ENCODE measurements around the gene LPGAT1. TPM values are rescaled to one million over a fixed set of nuclear protein-coding genes. Genes with fewer than 3 reads are reported as not detected.

Gene LPGAT1
- total and polyA plus RNA-seq, 2 of the 13 experiments (the other 11 are each of a cell fraction or from before 2014, with no cell fraction given): 12.1 to 48.3 TPM

GRCh38 chr1:211843507-211844298, 13.1 kb upstream of the LPGAT1 start:
- no peak for ATAC-seq
- Histone ChIP-seq H3K4me1 (ENCODE audit: insufficient read depth, low read length) (peaks cover 6% of the 10 kb centered on the region; the same call in 1 of the 2 replicates), H2AFZ (ENCODE audit: low read length) (peak overlapping the region; percentile 28), H3K4me2 (ENCODE audit: low read depth, low read length) (peak overlapping the region; percentile 52; the same call in 1 of the 2 replicates), H3K27ac (ENCODE audit: extremely low read length, insufficient read depth, low read length) (no peak overlapping the region), H3K4me3 (replicated peaks in 1 of 3; ENCODE audit: insufficient read depth in 1 of 3, low read depth in 2 of 3, low read length in 3 of 3) (no peak overlapping the region), H3K9me3 (ENCODE audit: low read length) (no peaks in the 10 kb centered on the region), H3K79me2 (ENCODE audit: insufficient read depth, low read length) (no peaks in the 10 kb centered on the region), H3K9ac (ENCODE audit: insufficient read depth, low read depth, low read length) (no peak overlapping the region), H3K27me3 (ENCODE audit: control insufficient read depth in 1 of 2, insufficient read depth in 2 of 2, low read length in 2 of 2) (no peaks in the 10 kb centered on the region), H4K20me1 (ENCODE audit: insufficient read depth, low read length) (no peaks in the 10 kb centered on the region), H3K36me3 (replicated peaks in 1 of 2; ENCODE audit: control insufficient read depth in 1 of 2, insufficient read depth in 2 of 2, low read length in 2 of 2) (no peaks in the 10 kb centered on the region)
- ChIA-PET CTCF (ENCODE audit: low intra/inter-chr PET ratio, low total read pairs) (no interaction called here), POLR2A (interaction anchor here (0.7 to 1.2 kb wide), 2 partner anchors 14 to 24 kb away, joined by 3 to 4 read pairs; no protein-coding TSS in a partner anchor)
- no peak for DNase-seq (ENCODE audit: low spot score)
- in situ Hi-C loops (cut with HindIII; ENCODE audit: extremely low pct_ligation_motif_present, low pct_unique_long_range_greater_than_20kb) (no loop called here), intact Hi-C loops (cut with micrococcal nuclease; ENCODE audit: unreplicated experiment) (no loop called here)
- FAIRE-seq: no peak
- no peak for TF ChIP-seq MEF2D (CRISPR knock-in tag; IDR thresholded peaks at IDR 0.05)
- no peak for TF ChIP-seq YEATS4 (CRISPR knock-in tag; IDR thresholded peaks at IDR 0.05; ENCODE audit: borderline replicate concordance)
- TF ChIP-seq SRSF4 (IDR thresholded peaks at IDR 0.05; ENCODE audit: low read depth, low read length, poor library complexity, severe bottlenecking): no peak
- no peak for TF ChIP-seq PRDM10 (CRISPR knock-in tag; IDR thresholded peaks at IDR 0.05; ENCODE audit: low read depth)
- no peak for TF ChIP-seq HNRNPLL (IDR thresholded peaks at IDR 0.05; ENCODE audit: low read depth, low read length, poor library complexity, severe bottlenecking)
- no peak for TF ChIP-seq MAFK (conservative IDR thresholded peaks at IDR 0.05 in 1 of 2, IDR thresholded peaks at IDR 0.05 in 1 of 2; ENCODE audit: low read length in 2 of 2)
- TF ChIP-seq DDIT3 (CRISPR knock-in tag; IDR thresholded peaks at IDR 0.05): no peak
- no peak for TF ChIP-seq NFKBIZ (CRISPR knock-in tag; IDR thresholded peaks at IDR 0.05)
- TF ChIP-seq NCOR1 (IDR thresholded peaks at IDR 0.05; ENCODE audit: borderline replicate concordance, low read length): no peak
- no peak for TF ChIP-seq MLLT10 (CRISPR knock-in tag; IDR thresholded peaks at IDR 0.05)
- TF ChIP-seq ZNF446 (CRISPR knock-in tag; IDR thresholded peaks at IDR 0.05): no peak
- no peak for TF ChIP-seq ZNF263 (CRISPR knock-in tag; IDR thresholded peaks at IDR 0.05)
- no peak for TF ChIP-seq HOXA5 (CRISPR knock-in tag; IDR thresholded peaks at IDR 0.05)
- no peak for TF ChIP-seq HOXA3 (CRISPR knock-in tag; IDR thresholded peaks at IDR 0.05)
- no peak for TF ChIP-seq ZNF543 (CRISPR knock-in tag; IDR thresholded peaks at IDR 0.05)
- no peak for TF ChIP-seq ZNF691 (CRISPR knock-in tag; IDR thresholded peaks at IDR 0.05; ENCODE audit: borderline replicate concordance, low read depth)
- no peak for TF ChIP-seq TAF1 (CRISPR knock-in tag; IDR thresholded peaks at IDR 0.05)
- TF ChIP-seq ZNF660 (CRISPR knock-in tag; IDR thresholded peaks at IDR 0.05; ENCODE audit: borderline replicate concordance, low read depth): no peak
- TF ChIP-seq ZNF101 (CRISPR knock-in tag; IDR thresholded peaks at IDR 0.05; ENCODE audit: borderline replicate concordance, low read depth): no peak
- BruUV-seq (replicated peaks): no TSS peak
- WGBS (ENCODE audit: low lambda C conversion rate): 44% methylated on average over 7 of the region's 7 CpGs

Data from HepG2 (cell line).